ENCODE measurements around the gene NEGR1.

NEGR1 gene

GRCh38 chr1:71666609-71667008, 615.7 kb downstream of the NEGR1 start:
- DNase-seq = no peak

GRCh38 chr1:71660411-71660810, 621.9 kb downstream of the NEGR1 start:
- no peak for DNase-seq

GRCh38 chr1:71657891-71658679, 624.3 kb downstream of the NEGR1 start:
- DNase-seq = no peak

- DNase-seq = no peak
Measured at GRCh38 chr1:71656902-71657301, 625.4 kb downstream of the NEGR1 start.

- no peak for DNase-seq
Measured at GRCh38 chr1:71655604-71656003, 626.7 kb downstream of the NEGR1 start.

- DNase-seq = no peak
Measured at GRCh38 chr1:71653952-71654351, 628.4 kb downstream of the NEGR1 start.

- no peak for DNase-seq
Measured at GRCh38 chr1:71651214-71651613, 631.1 kb downstream of the NEGR1 start.

- DNase-seq = no peak
Measured at GRCh38 chr1:71650119-71650518, 632.2 kb downstream of the NEGR1 start.

- no peak for DNase-seq
Measured at GRCh38 chr1:71649608-71650007, 632.7 kb downstream of the NEGR1 start.

GRCh38 chr1:71647513-71648300, 634.6 kb downstream of the NEGR1 start:
- DNase-seq = no peak

- no peak for DNase-seq
Measured at GRCh38 chr1:71645015-71645414, 637.3 kb downstream of the NEGR1 start.

- no peak for DNase-seq
Measured at GRCh38 chr1:71641903-71642302, 640.4 kb downstream of the NEGR1 start.

GRCh38 chr1:71640998-71641397, 641.3 kb downstream of the NEGR1 start:
- DNase-seq = no peak

GRCh38 chr1:71640116-71640515, 642.2 kb downstream of the NEGR1 start:
- no peak for DNase-seq

- no peak for DNase-seq
Measured at GRCh38 chr1:71638081-71638766, 644.1 kb downstream of the NEGR1 start.

- DNase-seq = no peak
Measured at GRCh38 chr1:71635568-71635967, 646.8 kb downstream of the NEGR1 start.

- DNase-seq = no peak
Measured at GRCh38 chr1:71634159-71634558, 648.2 kb downstream of the NEGR1 start.

- no peak for DNase-seq
Measured at GRCh38 chr1:71630073-71630472, 652.3 kb downstream of the NEGR1 start.

- DNase-seq = no peak
Measured at GRCh38 chr1:71625004-71625403, 657.3 kb downstream of the NEGR1 start.

- no peak for DNase-seq
Measured at GRCh38 chr1:71623888-71624287, 658.5 kb downstream of the NEGR1 start.

- no peak for DNase-seq
Measured at GRCh38 chr1:71621785-71622184, 660.6 kb downstream of the NEGR1 start.

GRCh38 chr1:71618766-71619530, 663.4 kb downstream of the NEGR1 start:
- DNase-seq = no peak

GRCh38 chr1:71618191-71618590, 664.1 kb downstream of the NEGR1 start:
- no peak for DNase-seq

Measured in activated naive CD4-positive, alpha-beta T cell (primary cell).